ENCODE results near the gene MLPH.

MLPH gene

GRCh38 chr2:237471438-237472186, 15.4 kb upstream of the MLPH start:
- no peaks in the 10 kb centered on the region for H3K36me3 ChIP-seq (ENCODE audit: control insufficient read depth, insufficient read depth, low read length)
- WGBS, 2 experiments (ENCODE audit: insufficient coverage in 2 of 2), result 50 to 55% methylated on average over 10 to 13 of the region's 14 CpGs
- H3K27ac ChIP-seq (ENCODE audit: low read depth, low read length, severe bottlenecking), result no peak overlapping the region
- peaks cover 18% of the 10 kb centered on the region for H3K4me1 ChIP-seq (ENCODE audit: control insufficient read depth, insufficient read depth, low read length, poor library complexity, severe bottlenecking)
- no peaks in the 10 kb centered on the region for H3K9me3 ChIP-seq (ENCODE audit: control insufficient read depth, low read length)
- no peak overlapping the region for H3K4me3 ChIP-seq (ENCODE audit: extremely low read depth, insufficient read depth, low read length, poor library complexity, severe bottlenecking)

- H3K4me3 ChIP-seq (ENCODE audit: extremely low read depth, insufficient read depth, low read length, poor library complexity, severe bottlenecking), result no peak overlapping the region
- H3K36me3 ChIP-seq (ENCODE audit: control insufficient read depth, insufficient read depth, low read length), result no peaks in the 10 kb centered on the region
- 90 to 98% methylated on average over 7 to 8 of the region's 8 CpGs for WGBS, 2 experiments (ENCODE audit: insufficient coverage in 2 of 2)
- H3K4me1 ChIP-seq (ENCODE audit: control insufficient read depth, insufficient read depth, low read length, poor library complexity, severe bottlenecking), result peaks cover 18% of the 10 kb centered on the region
- H3K9me3 ChIP-seq (ENCODE audit: control insufficient read depth, low read length), result no peaks in the 10 kb centered on the region
- no peak overlapping the region for H3K27ac ChIP-seq (ENCODE audit: low read depth, low read length, severe bottlenecking)
Measured at GRCh38 chr2:237472187-237472712, 14.8 kb upstream of the MLPH start.

DNA sequence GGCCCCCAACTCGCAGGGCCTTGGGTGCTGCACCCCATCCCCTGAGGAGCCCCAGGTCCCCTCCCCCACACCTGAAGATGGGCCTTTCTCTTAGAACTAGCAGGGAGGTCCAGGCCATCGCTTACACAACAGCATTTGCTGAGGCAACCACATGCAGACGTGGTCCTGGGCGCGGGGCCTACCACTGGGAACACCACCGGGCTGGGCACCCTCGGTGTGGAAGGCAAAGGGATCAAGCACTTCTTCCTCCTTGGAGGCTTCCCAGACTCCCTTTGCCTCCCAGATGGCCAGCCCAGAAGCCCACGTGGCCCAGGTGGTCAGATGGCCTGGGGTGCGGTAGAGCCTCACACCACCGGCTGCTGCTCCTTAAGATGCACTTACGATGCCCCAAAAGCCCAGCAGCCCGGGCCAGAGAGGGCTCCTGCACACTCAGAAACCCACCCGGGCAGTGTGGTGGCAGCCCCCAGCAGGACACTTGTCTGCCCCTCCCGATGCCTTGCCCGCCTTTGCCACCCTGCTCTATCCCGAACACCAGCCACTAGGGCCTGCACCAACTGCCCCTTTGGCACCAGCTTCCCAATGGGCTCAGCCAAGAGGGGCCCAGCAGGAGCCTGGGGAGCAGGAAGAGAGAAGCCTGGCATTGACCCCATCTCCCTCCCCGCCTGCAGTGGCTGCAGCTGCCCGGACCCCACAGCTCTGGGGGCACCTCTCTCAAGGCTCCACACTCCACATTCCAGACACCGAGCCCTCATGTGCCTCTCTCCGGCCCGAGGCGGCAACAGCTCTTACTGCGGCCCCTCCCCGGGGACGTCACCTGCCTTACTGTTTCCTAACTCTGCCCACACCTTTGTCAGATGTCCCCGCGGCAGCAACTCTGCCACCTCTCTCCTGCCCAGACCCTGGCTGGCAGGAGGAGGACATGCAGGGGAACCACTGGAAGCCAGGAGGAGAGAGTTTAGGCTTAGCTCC, 13.9 kb upstream of the MLPH start:
- no peaks in the 10 kb centered on the region for H3K36me3 ChIP-seq (ENCODE audit: control insufficient read depth, insufficient read depth, low read length)
- WGBS, 2 experiments (ENCODE audit: insufficient coverage in 2 of 2), result 93 to 94% methylated on average over 19 to 25 of the region's 27 CpGs
- H3K4me1 ChIP-seq (ENCODE audit: control insufficient read depth, insufficient read depth, low read length, poor library complexity, severe bottlenecking), result peaks cover 18% of the 10 kb centered on the region
- no peak overlapping the region for H3K4me3 ChIP-seq (ENCODE audit: extremely low read depth, insufficient read depth, low read length, poor library complexity, severe bottlenecking)
- H3K9me3 ChIP-seq (ENCODE audit: control insufficient read depth, low read length), result no peaks in the 10 kb centered on the region
- no peak overlapping the region for H3K27ac ChIP-seq (ENCODE audit: low read depth, low read length, severe bottlenecking)

GRCh38 chr2:237473878-237474441, 13.1 kb upstream of the MLPH start:
- 95 to 98% methylated on average over 7 to 11 of the region's 11 CpGs for WGBS, 2 experiments (ENCODE audit: insufficient coverage in 2 of 2)
- H3K4me1 ChIP-seq (ENCODE audit: control insufficient read depth, insufficient read depth, low read length, poor library complexity, severe bottlenecking), result peaks cover 18% of the 10 kb centered on the region
- H3K36me3 ChIP-seq (ENCODE audit: control insufficient read depth, insufficient read depth, low read length), result no peaks in the 10 kb centered on the region
- H3K4me3 ChIP-seq (ENCODE audit: extremely low read depth, insufficient read depth, low read length, poor library complexity, severe bottlenecking), result no peak overlapping the region
- no peaks in the 10 kb centered on the region for H3K9me3 ChIP-seq (ENCODE audit: control insufficient read depth, low read length)
- H3K27ac ChIP-seq (ENCODE audit: low read depth, low read length, severe bottlenecking), result no peak overlapping the region

DNA sequence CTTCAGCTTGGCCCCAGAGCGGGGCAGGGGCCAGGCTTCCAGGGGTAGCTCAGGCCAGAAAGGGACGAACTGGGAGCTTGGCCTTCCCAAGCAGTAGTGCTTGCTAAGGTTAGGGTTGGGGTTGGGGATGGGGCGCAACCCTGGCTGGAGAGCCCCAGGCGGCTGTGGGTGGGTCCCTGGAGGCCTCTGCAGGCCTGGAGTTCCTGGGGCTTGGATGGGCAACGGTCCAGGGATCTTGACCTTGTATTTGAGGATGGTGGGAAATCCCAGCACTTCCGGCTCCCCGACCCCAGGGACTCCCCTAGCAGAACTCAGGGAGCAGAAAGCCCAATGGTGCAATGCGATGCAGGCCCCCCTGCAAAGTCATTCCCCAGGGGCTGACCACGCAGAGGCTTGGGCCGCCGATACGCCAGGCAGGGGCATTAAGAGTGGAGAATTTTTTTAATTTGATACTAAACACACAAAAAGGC, 12.6 kb upstream of the MLPH start:
- no peaks in the 10 kb centered on the region for H3K36me3 ChIP-seq (ENCODE audit: control insufficient read depth, insufficient read depth, low read length)
- 94 to 95% methylated on average over 6 to 8 of the region's 12 CpGs for WGBS, 2 experiments (ENCODE audit: insufficient coverage in 2 of 2)
- H3K9me3 ChIP-seq (ENCODE audit: control insufficient read depth, low read length), result no peaks in the 10 kb centered on the region
- H3K27ac ChIP-seq (ENCODE audit: low read depth, low read length, severe bottlenecking), result peak overlapping the region; percentile 85
- peak overlapping the region; percentile 62 for H3K4me3 ChIP-seq (ENCODE audit: extremely low read depth, insufficient read depth, low read length, poor library complexity, severe bottlenecking)
- H3K4me1 ChIP-seq (ENCODE audit: control insufficient read depth, insufficient read depth, low read length, poor library complexity, severe bottlenecking), result peaks cover 18% of the 10 kb centered on the region

DNA sequence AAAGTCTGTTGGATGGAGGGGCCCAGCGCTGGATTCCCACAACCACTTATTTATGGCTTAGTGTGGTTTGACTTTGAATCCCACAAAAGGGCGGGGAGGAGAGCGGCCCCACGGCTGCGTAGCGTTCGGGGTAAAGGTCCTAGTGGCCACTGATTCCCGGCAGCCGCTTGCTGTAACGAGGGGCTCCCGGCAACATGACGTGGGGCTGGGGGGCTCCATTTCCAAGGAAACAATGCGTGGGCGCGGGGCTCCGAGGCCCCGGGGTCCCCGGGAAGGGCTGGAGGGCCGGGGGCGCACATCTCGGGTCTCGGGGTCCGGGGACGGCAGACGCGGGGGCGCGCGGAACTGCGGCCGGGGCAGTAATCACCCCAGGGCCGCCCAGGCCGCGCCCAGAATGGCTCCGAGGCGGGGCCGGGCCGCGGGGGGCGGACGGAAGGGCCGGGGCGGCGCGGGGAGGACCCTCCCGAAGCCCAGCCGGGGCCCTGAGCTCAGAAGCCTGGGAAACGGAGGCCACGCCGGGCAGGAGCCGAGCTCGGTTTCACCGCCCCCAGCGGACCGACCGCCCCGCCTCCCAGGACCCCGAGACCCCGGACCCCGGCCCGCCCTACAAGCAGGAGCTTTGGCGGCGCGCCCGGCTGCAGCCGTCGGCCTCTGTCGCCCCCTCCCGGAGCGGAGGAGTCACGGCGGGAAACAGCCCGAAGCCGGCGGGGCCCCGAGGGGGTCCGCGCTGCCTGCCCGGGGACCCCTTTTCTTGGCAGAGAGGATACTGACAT, 11.9 kb upstream of the MLPH start:
- WGBS, 2 experiments (ENCODE audit: insufficient coverage in 2 of 2), result 0 to 1% methylated on average over 40 to 75 of the region's 79 CpGs
- Histone ChIP-seq H3K4me1 (ENCODE audit: control insufficient read depth, insufficient read depth, low read length, poor library complexity, severe bottlenecking) (peaks cover 18% of the 10 kb centered on the region), H3K27ac (ENCODE audit: low read depth, low read length, severe bottlenecking) (peak overlapping the region; percentile 85)

GRCh38 chr2:237475704-237476141, 11.3 kb upstream of the MLPH start:
- Histone ChIP-seq H3K36me3 (ENCODE audit: control insufficient read depth, insufficient read depth, low read length) (no peaks in the 10 kb centered on the region), H3K27ac (ENCODE audit: low read depth, low read length, severe bottlenecking) (no peak overlapping the region), H3K9me3 (ENCODE audit: control insufficient read depth, low read length) (no peaks in the 10 kb centered on the region), H3K4me1 (ENCODE audit: control insufficient read depth, insufficient read depth, low read length, poor library complexity, severe bottlenecking) (peaks cover 18% of the 10 kb centered on the region), H3K4me3 (ENCODE audit: extremely low read depth, insufficient read depth, low read length, poor library complexity, severe bottlenecking) (peak overlapping the region; percentile 62)
- 0 to 14% methylated on average over 5 to 6 of the region's 17 CpGs for WGBS, 2 experiments (ENCODE audit: insufficient coverage in 2 of 2)

More for the DNA sequence above, 11.9 kb upstream of the MLPH start:
- H3K36me3 ChIP-seq (ENCODE audit: control insufficient read depth, insufficient read depth, low read length), result no peaks in the 10 kb centered on the region
- H3K9me3 ChIP-seq (ENCODE audit: control insufficient read depth, low read length), result no peaks in the 10 kb centered on the region
- H3K4me3 ChIP-seq (ENCODE audit: extremely low read depth, insufficient read depth, low read length, poor library complexity, severe bottlenecking), result peak overlapping the region; percentile 62

GRCh38 chr2:237478095-237478494, 9.0 kb upstream of the MLPH start:
- H3K4me1 ChIP-seq (ENCODE audit: control insufficient read depth, insufficient read depth, low read length, poor library complexity, severe bottlenecking), result peaks cover 11% of the 10 kb centered on the region
- H3K4me3 ChIP-seq (ENCODE audit: extremely low read depth, insufficient read depth, low read length, poor library complexity, severe bottlenecking), result no peak overlapping the region
- no peaks in the 10 kb centered on the region for H3K9me3 ChIP-seq (ENCODE audit: control insufficient read depth, low read length)
- WGBS, 2 experiments (ENCODE audit: insufficient coverage in 2 of 2), result 96% methylated on average over 2 of the region's 2 CpGs; no CpG with 5 or more reads in 1 of the 2 experiments
- H3K27ac ChIP-seq (ENCODE audit: low read depth, low read length, severe bottlenecking), result no peak overlapping the region
- H3K36me3 ChIP-seq (ENCODE audit: control insufficient read depth, insufficient read depth, low read length), result no peaks in the 10 kb centered on the region

DNA sequence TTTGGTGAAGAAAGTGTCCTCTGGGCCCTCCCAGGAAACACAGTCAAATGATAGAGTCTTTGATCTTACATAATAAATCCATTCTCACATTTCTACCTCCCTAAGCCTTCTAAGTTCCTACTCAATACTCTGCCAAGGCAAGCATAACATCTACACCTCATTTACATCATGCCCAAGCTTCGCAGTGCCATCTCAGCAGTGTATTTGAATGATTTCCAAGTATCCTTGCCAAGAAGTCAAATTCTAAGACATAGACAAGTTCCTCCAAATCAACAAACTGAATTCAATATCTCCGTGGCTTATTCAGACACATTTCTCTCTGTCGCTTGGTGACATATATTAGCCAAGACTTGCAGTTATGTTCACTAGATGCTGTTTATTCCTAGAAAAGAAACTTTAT, 8.1 kb upstream of the MLPH start:
- no peaks in the 10 kb centered on the region for H3K36me3 ChIP-seq (ENCODE audit: control insufficient read depth, insufficient read depth, low read length)
- WGBS, 2 experiments (ENCODE audit: insufficient coverage in 2 of 2), result 80 to 92% methylated on average over 2 to 3 of the region's 3 CpGs
- no peak overlapping the region for H3K27ac ChIP-seq (ENCODE audit: low read depth, low read length, severe bottlenecking)
- peaks cover 15% of the 10 kb centered on the region for H3K4me1 ChIP-seq (ENCODE audit: control insufficient read depth, insufficient read depth, low read length, poor library complexity, severe bottlenecking)
- H3K9me3 ChIP-seq (ENCODE audit: control insufficient read depth, low read length), result no peaks in the 10 kb centered on the region
- H3K4me3 ChIP-seq (ENCODE audit: extremely low read depth, insufficient read depth, low read length, poor library complexity, severe bottlenecking), result no peak overlapping the region

DNA sequence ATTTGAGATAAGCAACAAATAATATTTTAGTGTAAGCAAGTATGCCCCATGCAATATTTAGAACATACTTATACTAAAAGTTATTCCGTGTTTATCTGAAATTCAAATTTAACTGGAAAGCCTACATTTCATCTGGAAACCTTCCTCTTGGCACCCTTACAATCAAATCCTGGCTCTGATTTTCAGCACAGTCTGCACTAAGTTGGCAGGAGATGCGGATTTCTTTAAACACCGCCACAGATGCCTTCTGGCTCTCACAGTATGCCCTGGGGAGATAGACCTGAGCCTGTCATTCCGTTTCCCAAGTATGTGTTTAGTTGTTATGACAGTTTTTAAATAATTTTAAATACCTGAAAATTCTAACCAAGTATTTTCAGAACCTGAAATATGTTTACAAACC, 7.3 kb upstream of the MLPH start:
- Histone ChIP-seq H3K4me1 (ENCODE audit: control insufficient read depth, insufficient read depth, low read length, poor library complexity, severe bottlenecking) (peaks cover 15% of the 10 kb centered on the region), H3K4me3 (ENCODE audit: extremely low read depth, insufficient read depth, low read length, poor library complexity, severe bottlenecking) (no peak overlapping the region), H3K27ac (ENCODE audit: low read depth, low read length, severe bottlenecking) (no peak overlapping the region), H3K36me3 (ENCODE audit: control insufficient read depth, insufficient read depth, low read length) (no peaks in the 10 kb centered on the region), H3K9me3 (ENCODE audit: control insufficient read depth, low read length) (no peaks in the 10 kb centered on the region)
- WGBS, 2 experiments (ENCODE audit: insufficient coverage in 2 of 2), result 95 to 100% methylated on average over 1 to 2 of the region's 4 CpGs
